Lower lobe of right lung (tissue), 2 donors: Measurements from ENCODE around the gene FAM171A1. TPM values are rescaled to one million over a fixed set of nuclear protein-coding genes. Genes with fewer than 3 reads are reported as not detected.

Experiments
- ATAC-seq, 2 donors: fragments of 200-7000 bp; cut with Tn5 transposase; one replicate each; pipeline ENCODE4 v1.9.1; 2020 to 2022; ENCODE audit warnings: mild to moderate bottlenecking in 2 of 2, moderate library complexity in 2 of 2
- DNase-seq: peaks from one replicate; pipeline ENCODE4 v3.0.0-alpha.2; 2020
- H3K27ac ChIP-seq: fragments of 200-600 bp; one replicate; pipeline ENCODE4 v1.8.0; 2022
- H3K27me3 ChIP-seq: fragments of 200-600 bp; one replicate; pipeline ENCODE4 v1.8.0; 2022; ENCODE audit warnings: low read depth
- H3K36me3 ChIP-seq: fragments of 200-600 bp; one replicate; pipeline ENCODE4 v1.8.0; 2022; ENCODE audit warnings: mild to moderate bottlenecking
- H3K4me1 ChIP-seq: fragments of 200-600 bp; one replicate; pipeline ENCODE4 v1.8.0; 2022
- H3K4me3 ChIP-seq: fragments of 200-600 bp; one replicate; pipeline ENCODE4 v1.8.0; 2022; ENCODE audit warnings: mild to moderate bottlenecking
- H3K9me3 ChIP-seq: fragments of 200-600 bp; one replicate; pipeline ENCODE4 v1.8.0; 2022
- CTCF ChIP-seq: fragments of 200-600 bp; IDR thresholded peaks from one replicate; pipeline ENCODE4 v1.8.0; 2022; ENCODE audit warnings: antibody characterized with exemption, mild to moderate bottlenecking
- intact Hi-C: fragments of 100-400 bp; cut with DNase I; formaldehyde crosslinking; loops from one replicate; pipeline ENCODE4 v1.11.0; 2022
- total RNA-seq: library from RNA; stranded (reverse); fragmentation: NEBNext Ultra II Directional; extraction: Animal tissue kit (Norgen Biotek cat#: 25700); gene quantifications from one replicate; pipeline ENCODE4 v1.2.1, GENCODE V29; 2021
- donor health status: DM: no; HTN: yes; CAD: no; lungs with severe emphysema.

The FAM171A1 gene
- total RNA-seq, 1 donor from 2014 or later = 14.0 TPM

GRCh38 chr10:15241306-15241705 is 129.8 kb downstream of the FAM171A1 start:
- Histone ChIP-seq H3K36me3 (no peaks in the 10 kb centered on the region), H3K4me3 (no peak overlapping the region), H3K4me1 (no peaks in the 10 kb centered on the region), H3K9me3 (no peaks in the 10 kb centered on the region), H3K27ac (no peak overlapping the region), H3K27me3 (no peaks in the 10 kb centered on the region)
- no peak for ATAC-seq
- no peak for DNase-seq
- TF ChIP-seq CTCF = no peak
- intact Hi-C loops = no loop called here

GRCh38 chr10:15238555-15239335 is 132.3 kb downstream of the FAM171A1 start:
- no peak overlapping the region for H3K27ac ChIP-seq
- no peaks in the 10 kb centered on the region for H3K9me3 ChIP-seq
- no peak overlapping the region for H3K4me3 ChIP-seq
- DNase-seq (no peak), ATAC-seq (no peak)
- no peaks in the 10 kb centered on the region for H3K4me1 ChIP-seq
- no peaks in the 10 kb centered on the region for H3K27me3 ChIP-seq
- H3K36me3 ChIP-seq = no peaks in the 10 kb centered on the region
- intact Hi-C loops = no loop called here
- TF ChIP-seq CTCF = no peak

GRCh38 chr10:15237351-15237750 is 133.7 kb downstream of the FAM171A1 start:
- no peak for TF ChIP-seq CTCF
- Histone ChIP-seq H3K4me3 (no peak overlapping the region), H3K27ac (no peak overlapping the region), H3K27me3 (no peaks in the 10 kb centered on the region), H3K9me3 (no peaks in the 10 kb centered on the region), H3K36me3 (no peaks in the 10 kb centered on the region), H3K4me1 (no peaks in the 10 kb centered on the region)
- DNase-seq = no peak
- intact Hi-C loops = no loop called here
- peak; percentile 43 to 50 for ATAC-seq

GRCh38 chr10:15236340-15236739 is 134.7 kb downstream of the FAM171A1 start:
- intact Hi-C loops = no loop called here
- no peak for TF ChIP-seq CTCF
- H3K27ac ChIP-seq = no peak overlapping the region
- no peak for ATAC-seq
- no peaks in the 10 kb centered on the region for H3K4me1 ChIP-seq
- no peak overlapping the region for H3K4me3 ChIP-seq
- DNase-seq = no peak
- H3K36me3 ChIP-seq = no peaks in the 10 kb centered on the region
- H3K9me3 ChIP-seq = no peaks in the 10 kb centered on the region
- H3K27me3 ChIP-seq = no peaks in the 10 kb centered on the region

GRCh38 chr10:15232279-15232678 is 138.8 kb downstream of the FAM171A1 start:
- DNase-seq (no peak), ATAC-seq (no peak)
- Histone ChIP-seq H3K4me1 (no peaks in the 10 kb centered on the region), H3K27ac (no peak overlapping the region), H3K27me3 (no peaks in the 10 kb centered on the region), H3K4me3 (no peak overlapping the region), H3K36me3 (no peaks in the 10 kb centered on the region), H3K9me3 (no peaks in the 10 kb centered on the region)
- intact Hi-C loops = no loop called here
- no peak for TF ChIP-seq CTCF
